Measurements from ENCODE around the gene FAM20C.

DNA sequence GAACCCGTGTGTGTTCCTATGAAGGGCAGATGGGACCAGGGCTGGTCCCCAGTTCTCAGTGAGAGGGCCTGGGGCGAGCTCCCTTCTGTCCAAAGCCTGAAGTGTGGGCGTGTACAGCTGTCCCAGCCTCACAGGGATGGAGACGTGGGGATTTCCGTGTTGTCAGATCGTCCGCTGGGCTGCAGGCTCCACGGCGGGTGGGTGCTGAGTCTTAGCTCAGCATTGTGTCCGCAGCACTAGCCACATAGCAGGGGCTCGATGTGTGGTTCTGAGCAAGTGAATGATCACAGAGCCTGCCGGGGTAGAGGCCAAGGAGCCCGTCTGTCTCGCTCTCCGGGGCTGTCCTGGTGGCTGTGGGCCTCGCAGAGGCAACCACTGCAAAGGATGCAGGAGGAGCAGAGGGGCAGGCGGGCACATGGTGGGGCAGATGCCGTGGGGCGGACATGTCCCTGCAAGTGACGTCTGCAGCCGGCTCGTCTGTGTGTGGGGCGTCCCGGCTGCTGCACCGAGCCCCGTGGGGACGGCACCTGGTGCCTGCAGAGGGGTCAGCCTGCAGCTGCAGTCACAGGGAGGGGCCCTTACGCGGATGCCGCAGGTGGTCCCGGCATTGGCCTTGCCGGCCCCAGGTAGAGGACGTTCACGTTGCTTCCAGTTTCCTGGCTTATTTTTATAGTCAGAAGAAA, 30.9 kb downstream of the FAM20C start:
- TF ChIP-seq CTCF (IDR thresholded peaks at IDR 0.05) (no peak), ZFX (IDR thresholded peaks at IDR 0.05; ENCODE audit: borderline replicate concordance) (no peak)

Measured in 22Rv1 (cell line).